GM15510 (cell line): Measurements from ENCODE around the gene SKI.

Experiments
- POLR2A ChIP-seq: IDR thresholded peaks from 3 replicates; pipeline ENCODE4 v1.6.1; 2011; ENCODE audit warnings: borderline replicate concordance; ENCODE audit not compliant: insufficient read length; ENCODE audit errors: extremely low read depth

Gene SKI

DNA sequence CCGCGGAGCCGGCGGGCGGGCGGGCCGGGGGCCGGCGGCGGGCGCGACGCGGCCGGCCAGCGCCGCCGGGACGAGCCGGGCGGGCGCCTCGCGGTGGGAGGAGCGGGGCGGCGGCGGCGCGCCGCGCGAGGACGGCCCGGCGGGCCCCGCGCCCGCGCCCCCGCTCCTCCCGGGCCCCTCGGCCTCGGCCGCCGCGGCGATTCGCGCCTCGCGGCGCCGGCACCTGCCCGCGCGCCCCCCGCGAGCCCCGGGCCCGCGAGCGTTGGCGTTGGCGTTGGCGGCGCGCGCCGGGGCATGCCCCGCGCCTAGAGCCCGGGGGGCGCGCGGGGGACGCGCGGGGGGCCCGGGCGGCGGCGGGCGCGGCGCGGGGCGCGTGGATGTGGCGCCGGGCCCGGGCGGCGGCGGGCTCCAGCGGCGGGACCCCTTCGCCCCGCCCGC is at the start of gene SKI:
SKI (plus strand) TSS at position 163 of the 438 bp plus-strand sequence. CDS start 448 bp downstream, outside the sequence.
- no peak for TF ChIP-seq POLR2A

DNA sequence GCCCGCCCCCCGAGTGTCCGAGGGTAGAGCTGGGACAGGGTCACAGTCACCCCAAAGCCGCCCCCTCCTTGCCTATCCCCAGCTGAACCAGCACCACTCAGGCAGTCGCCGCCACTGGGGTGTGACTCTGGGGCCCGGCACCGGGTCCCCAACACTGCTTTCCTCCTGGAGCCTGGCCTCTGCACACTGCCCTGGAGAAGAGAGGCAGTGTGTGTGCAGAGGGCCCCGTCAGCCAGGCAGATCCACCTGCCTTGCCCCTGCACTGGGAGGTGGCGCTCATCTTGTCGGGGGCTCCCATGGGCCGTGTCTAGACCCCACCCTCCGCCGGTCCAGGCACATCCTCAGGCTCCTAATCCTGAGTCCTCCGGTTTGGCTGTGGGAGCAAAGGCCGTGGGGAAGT is 49.2 kb upstream of the SKI start:
- no peak for TF ChIP-seq POLR2A

DNA sequence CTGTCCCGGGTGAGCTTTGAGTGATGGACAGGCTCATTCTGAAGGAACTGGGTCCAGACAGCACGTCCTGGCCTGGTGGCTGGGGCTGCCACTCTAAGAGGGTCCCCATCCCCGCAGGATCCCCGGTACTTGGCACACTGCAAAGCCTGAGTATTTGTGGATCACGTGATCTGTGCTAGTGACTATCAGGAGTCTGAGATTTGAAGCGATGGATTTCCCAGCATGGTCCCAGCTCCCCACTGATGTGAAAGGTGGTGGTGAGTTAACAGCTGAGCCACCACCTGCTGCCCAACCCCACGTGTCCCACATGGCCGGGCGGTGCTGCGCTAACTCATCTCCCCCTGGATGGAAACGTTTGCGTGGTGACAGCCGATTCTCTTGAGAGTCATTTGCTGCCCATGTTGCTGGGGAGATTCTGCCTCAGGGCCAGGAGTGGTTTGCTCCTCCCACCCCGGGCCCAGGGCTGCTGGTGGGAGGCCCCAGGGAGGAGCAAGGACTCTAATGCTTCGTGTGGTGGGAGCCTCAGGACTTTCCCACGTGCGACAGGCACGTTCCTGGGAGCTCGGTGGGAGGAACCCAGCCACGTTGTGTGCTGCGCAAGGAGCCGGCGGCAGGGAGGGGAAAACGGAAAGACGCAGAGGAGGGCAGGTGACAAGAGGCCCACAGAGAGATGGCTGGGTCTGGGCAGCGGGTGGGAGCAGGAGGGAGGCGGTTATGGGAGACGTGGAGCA is 48.7 kb upstream of the SKI start:
- TF ChIP-seq POLR2A, result no peak

DNA sequence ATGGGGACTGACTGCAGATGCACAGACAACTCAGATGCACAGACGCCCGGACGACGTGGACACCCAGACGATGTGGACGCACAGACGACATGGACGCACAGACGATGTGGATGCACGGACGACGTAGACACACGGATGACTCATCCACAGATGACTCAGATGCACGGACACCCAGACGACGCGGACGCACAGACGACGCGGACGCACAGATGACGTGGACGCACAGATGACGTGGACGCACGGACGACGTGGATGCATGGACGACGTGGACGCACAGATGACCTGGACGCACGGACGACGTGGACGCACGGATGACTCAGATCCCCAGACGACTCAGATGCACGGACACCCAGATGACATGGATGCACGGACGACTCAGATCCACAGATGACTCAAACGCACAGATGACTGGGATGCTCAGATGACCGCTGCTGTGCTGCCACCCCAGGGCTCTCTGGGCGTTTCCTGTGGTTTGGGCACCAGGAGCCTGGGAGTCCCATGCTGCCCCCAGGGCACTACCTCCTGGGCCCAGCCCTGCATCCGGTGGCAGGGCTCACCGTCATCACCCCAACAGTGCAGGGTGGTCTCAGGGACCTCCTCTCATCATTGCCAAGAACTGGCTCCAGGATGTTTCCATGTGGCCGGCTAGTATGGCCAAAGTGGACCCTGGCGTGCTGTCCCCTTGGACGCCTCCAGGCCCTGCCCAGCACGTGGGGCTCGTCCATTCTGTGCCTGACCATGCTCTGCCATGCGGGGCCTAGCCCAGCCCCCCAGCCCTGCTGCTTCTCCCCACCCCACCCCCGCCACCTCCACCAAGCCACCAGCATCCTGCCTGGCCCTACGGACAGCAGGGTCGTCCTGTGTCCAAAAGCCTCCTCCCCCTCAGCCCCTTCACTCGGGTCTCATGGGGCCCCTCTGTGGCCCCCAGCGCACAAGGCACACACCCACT is 47.5 kb upstream of the SKI start:
- no peak for TF ChIP-seq POLR2A

DNA sequence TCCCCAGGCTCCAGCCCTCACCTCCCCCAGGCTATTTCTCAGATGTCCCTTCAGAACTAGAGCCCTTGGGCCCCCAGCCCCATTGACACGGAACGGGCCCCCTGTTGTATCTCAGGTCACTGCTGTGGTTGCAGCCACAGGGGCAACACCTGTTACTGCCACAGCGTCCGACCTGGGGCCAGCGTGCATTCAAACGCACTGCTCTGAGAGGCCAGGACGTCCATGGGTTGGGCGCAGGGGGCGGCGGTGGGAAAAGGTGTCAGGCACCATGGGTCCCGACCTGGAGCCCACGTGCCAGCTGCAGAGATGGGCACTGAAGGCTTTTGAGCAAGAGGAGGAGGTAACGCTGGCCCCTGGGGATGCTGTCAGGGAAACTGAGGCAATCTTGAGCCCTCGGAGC is 46.8 kb upstream of the SKI start:
- TF ChIP-seq POLR2A, result no peak

DNA sequence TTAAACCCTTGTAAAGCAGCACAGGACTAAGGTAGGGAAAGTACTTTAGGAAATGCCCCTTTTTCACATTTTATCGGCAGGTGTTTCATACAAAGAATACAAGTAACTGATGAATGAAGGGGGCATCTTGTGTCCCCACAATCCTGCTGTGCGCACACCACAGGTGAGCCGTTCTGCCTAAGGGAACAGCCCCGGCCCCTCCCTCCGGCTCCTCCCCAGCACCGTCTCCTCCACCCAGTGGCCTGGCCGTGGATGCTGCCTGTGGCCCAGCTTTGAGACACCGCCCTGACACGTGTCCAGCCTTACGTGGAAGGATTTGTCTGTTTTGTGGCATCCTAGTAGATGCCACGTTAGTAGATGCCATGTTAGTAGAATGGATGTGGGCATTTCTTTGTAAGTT is 46.4 kb upstream of the SKI start:
- no peak for TF ChIP-seq POLR2A

DNA sequence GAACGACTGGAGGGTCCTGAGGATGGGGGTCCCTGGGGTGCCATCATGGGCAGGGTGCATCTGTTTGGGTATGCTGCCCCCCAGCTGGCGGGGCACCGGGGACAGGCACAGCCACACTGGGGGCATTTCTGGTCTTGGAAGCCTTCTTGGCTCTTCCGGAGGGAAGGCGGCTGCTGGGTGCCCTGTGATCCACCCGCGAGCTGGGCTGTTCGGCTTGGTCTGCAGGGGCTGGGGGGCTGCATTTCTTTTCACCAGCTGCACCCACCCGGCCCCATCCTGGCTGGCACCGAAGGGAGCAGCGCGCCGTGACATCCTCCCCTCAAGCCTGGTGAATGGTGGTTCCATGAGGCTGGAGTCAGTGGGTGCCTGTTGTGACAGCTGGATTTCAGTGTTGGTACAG is 45.7 kb upstream of the SKI start:
- no peak for TF ChIP-seq POLR2A

DNA sequence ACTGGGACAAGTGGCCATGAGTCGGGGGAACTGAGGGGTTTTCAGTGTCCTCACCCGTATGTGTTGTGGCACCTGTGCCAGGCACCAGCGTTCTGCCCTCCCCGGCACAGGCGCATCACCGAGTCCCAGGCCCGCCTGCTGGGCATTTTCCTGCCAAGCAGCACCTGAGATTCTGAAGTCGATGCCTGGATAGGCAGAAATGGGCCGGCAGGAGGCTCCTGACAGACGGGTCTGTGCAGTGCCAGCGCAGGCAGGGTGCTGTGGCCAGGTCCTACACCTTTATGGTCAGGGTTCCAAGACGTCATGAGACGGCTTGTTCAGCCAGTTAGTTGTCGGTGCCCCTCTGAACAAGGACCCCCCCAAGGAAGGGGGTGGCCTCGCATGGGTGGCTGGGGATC is 44.2 kb upstream of the SKI start:
- TF ChIP-seq POLR2A, result no peak

DNA sequence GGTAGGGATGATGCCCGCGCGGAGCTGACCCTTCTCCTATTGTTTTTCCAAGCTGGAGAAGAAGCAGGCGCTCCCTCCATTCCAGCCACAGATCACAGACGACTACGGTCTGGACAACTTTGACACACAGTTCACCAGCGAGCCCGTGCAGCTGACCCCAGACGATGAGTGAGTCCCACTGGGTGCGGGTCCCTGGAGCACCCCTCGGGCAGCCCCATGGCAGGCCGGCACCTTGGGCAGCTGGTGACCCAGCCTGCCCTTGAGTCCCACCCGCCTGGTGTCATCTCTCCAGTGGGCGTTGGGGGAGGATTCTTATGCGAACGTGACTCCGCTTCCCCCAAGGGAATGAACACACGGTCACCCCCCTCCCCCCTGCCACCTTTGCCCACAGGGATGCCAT is 43.6 kb upstream of the SKI start:
- TF ChIP-seq POLR2A, result no peak

DNA sequence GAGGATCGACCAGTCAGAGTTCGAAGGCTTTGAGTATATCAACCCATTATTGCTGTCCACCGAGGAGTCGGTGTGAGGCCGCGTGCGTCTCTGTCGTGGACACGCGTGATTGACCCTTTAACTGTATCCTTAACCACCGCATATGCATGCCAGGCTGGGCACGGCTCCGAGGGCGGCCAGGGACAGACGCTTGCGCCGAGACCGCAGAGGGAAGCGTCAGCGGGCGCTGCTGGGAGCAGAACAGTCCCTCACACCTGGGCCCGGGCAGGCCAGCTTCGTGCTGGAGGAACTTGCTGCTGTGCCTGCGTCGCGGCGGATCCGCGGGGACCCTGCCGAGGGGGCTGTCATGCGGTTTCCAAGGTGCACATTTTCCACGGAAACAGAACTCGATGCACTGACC is 43.2 kb upstream of the SKI start:
- no peak for TF ChIP-seq POLR2A

DNA sequence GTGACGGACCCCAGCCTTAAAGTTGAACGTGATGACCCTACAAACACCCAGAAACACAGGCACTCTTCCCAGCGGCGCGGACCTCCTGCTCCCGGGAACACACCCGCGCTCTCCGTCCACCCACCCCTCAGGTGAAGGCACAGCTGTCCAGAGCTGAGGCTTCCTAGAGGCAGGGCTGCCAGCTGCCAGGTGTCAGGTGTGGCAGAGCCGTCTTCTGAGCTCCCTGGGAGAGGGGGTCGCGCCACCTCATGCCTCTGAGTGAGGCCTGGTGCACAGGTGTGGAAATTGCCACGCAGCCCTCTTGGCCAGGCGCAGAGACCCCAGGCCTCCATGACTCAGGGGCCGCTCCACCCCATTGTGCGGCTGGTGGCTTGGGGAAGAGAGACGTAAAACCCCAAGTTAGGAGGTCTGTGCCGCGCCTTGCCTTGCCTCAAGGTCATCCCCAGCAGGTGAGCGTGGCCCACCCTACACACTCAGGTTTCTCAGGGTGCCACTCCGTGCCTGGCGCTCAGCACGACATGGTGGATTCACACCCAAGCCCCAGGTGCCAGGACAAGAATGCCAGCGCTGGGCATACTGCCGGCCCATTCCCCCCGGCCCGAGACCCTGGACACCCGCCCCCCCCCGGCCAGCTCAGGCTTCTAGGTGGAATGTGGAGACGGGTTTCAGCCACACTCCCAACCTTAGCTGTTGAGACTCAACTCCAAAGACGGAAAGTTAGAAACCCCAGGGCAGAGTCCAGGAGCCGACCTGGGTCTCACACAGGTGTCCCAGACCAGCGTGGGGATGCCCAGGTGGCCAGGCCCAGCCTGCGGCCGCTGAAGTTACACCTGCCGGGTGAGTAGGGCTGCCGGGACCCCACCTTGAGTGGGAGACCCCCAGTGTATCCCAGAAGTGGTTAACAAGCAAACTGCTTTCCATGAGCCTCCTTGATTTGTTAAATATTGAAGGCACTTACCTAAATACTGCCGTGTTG is 42.0 kb upstream of the SKI start:
- no peak for TF ChIP-seq POLR2A

DNA sequence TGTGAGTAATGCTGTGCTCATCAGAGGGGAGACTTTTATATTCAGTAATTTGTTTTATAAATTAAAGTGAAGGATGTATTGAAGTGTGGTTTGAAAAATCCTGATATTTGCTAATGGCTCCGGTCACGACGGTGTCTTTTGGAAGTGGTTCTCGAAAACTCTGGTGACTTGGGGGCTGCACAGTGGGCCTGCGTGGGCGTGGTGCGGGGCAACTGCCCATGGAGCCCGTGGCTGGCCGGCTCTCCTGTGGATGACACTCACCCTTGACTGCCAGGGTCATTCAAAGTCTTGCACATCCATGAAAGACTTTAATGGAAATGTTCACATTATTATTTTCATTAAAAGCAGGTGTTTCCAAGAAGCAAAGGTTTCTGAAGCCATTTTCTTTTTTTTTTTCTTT is 41.2 kb upstream of the SKI start:
- TF ChIP-seq POLR2A, result no peak

DNA sequence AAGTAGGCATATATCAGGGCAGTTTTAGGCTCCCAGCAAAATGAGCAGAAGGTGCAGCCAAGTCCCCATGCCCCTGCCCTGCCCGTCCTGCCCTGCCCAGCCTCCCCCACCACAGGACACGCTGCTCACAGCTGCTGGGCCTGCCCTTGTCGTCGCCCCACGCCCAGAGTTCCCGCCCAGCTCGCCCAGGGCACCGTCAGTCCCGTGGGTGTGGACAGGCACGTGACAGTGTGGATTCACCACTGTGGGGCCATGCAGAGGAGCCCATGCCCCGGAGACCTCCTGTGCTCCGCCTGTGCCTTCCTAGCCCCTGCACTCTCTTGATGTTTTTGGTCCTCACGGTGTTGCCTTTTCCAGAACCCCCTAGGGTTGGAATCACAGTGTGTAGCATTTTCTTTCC is 40.5 kb upstream of the SKI start:
- TF ChIP-seq POLR2A, result no peak

DNA sequence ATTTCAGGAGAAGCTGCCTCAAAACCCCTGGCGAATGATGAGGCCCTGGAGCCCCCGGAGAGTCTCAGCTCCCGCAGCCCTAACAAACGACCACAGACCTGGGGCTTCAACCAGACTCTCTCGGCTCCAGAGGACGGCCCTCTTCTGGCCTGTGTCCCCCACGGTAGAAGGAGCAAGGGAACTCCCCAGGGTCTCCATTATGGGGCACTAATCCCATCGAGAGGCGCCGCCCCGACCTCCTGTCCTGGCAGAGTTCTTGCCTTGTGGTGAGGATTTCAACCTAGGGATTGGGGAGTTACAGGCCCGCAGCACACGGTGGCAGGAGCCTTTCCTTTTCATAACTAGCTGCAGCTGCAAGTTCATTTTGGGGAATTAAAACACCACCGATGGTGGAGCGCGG is 39.8 kb upstream of the SKI start:
- no peak for TF ChIP-seq POLR2A
